ENCODE data around the gene TMUB1. TPM values are rescaled to one million over a fixed set of nuclear protein-coding genes. Genes with fewer than 3 reads are reported as not detected.
A peak's percentile ranks its signal among the peaks of the same experiment; 100 is the strongest.

The TMUB1 gene
- total and polyA plus RNA-seq, 9 of the 15 experiments (the other 6 are each of a cell fraction or from before 2014, with no cell fraction given), result 0.14 to 241 (median 74.1) TPM

GRCh38 chr7:151056666-151057505 is 26.4 kb downstream of the TMUB1 start (continued):
- TF ChIP-seq LCOR (CRISPR knock-in tag; IDR thresholded peaks at IDR 0.05), result 0 out of 2 replicates have a peak, but pooled peaks have one; percentile 62
- TF ChIP-seq HNRNPL (IDR thresholded peaks at IDR 0.05; ENCODE audit: low read depth, low read length), result no peak
- TF ChIP-seq ZNF778 (CRISPR knock-in tag; IDR thresholded peaks at IDR 0.05), result no peak
- TF ChIP-seq NFE2 (IDR thresholded peaks at IDR 0.05; ENCODE audit: low read depth), result no peak
- no peak for TF ChIP-seq ZNF444 (CRISPR knock-in tag; IDR thresholded peaks at IDR 0.05)
- TF ChIP-seq RBBP5 (IDR thresholded peaks at IDR 0.05; ENCODE audit: borderline replicate concordance, insufficient read depth, low read length, poor library complexity, severe bottlenecking), result peak; percentile 8
- TF ChIP-seq HNRNPH1 (optimal IDR thresholded peaks at IDR 0.05; ENCODE audit: low read depth, low read length), result no peak
- TF ChIP-seq FIP1L1 (IDR thresholded peaks at IDR 0.05; ENCODE audit: low read depth, low read length, poor library complexity, severe bottlenecking), result no peak
- no peak for TF ChIP-seq ZNF24 (IDR thresholded peaks at IDR 0.05)
- TF ChIP-seq ZNF316 (IDR thresholded peaks at IDR 0.05), result no peak
- no peak for TF ChIP-seq ERF (CRISPR knock-in tag; IDR thresholded peaks at IDR 0.05)
- TF ChIP-seq, protein P1, sequence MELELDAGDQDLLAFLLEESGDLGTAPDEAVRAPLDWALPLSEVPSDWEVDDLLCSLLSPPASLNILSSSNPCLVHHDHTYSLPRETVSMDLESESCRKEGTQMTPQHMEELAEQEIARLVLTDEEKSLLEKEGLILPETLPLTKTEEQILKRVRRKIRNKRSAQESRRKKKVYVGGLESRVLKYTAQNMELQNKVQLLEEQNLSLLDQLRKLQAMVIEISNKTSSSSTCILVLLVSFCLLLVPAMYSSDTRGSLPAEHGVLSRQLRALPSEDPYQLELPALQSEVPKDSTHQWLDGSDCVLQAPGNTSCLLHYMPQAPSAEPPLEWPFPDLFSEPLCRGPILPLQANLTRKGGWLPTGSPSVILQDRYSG (tag; conservative IDR thresholded peaks at IDR 0.05; ENCODE audit: low read depth), result no peak
- no peak for TF ChIP-seq PHB (CRISPR knock-in tag; IDR thresholded peaks at IDR 0.05)
- TF ChIP-seq ZNF584 (CRISPR knock-in tag; IDR thresholded peaks at IDR 0.05; ENCODE audit: low read depth), result no peak
- TF ChIP-seq, protein P2, sequence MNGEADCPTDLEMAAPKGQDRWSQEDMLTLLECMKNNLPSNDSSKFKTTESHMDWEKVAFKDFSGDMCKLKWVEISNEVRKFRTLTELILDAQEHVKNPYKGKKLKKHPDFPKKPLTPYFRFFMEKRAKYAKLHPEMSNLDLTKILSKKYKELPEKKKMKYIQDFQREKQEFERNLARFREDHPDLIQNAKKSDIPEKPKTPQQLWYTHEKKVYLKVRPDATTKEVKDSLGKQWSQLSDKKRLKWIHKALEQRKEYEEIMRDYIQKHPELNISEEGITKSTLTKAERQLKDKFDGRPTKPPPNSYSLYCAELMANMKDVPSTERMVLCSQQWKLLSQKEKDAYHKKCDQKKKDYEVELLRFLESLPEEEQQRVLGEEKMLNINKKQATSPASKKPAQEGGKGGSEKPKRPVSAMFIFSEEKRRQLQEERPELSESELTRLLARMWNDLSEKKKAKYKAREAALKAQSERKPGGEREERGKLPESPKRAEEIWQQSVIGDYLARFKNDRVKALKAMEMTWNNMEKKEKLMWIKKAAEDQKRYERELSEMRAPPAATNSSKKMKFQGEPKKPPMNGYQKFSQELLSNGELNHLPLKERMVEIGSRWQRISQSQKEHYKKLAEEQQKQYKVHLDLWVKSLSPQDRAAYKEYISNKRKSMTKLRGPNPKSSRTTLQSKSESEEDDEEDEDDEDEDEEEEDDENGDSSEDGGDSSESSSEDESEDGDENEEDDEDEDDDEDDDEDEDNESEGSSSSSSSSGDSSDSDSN (IDR thresholded peaks at IDR 0.05; ENCODE audit: borderline replicate concordance in 1 of 2, low read depth in 2 of 2, low read length in 2 of 2), result 0 out of 4 replicates have a peak, but pooled peaks of 1 of the 2 experiments have one; percentile 24
- TF ChIP-seq ZKSCAN3 (CRISPR knock-in tag; IDR thresholded peaks at IDR 0.05), result no peak
- no peak for TF ChIP-seq ZZZ3 (IDR thresholded peaks at IDR 0.05)
- 0 out of 2 replicates have a peak, but pooled peaks have one; percentile 58 for TF ChIP-seq MIER1 (IDR thresholded peaks at IDR 0.05; ENCODE audit: low read depth)
- no peak for TF ChIP-seq E2F1 (CRISPR knock-in tag; IDR thresholded peaks at IDR 0.05)
- TF ChIP-seq ZFP36 (IDR thresholded peaks at IDR 0.05; ENCODE audit: low read depth, low read length, partially characterized antibody), result no peak
- TF ChIP-seq CBFA2T3 (IDR thresholded peaks at IDR 0.05), result no peak
- TF ChIP-seq ZNF212 (CRISPR knock-in tag; IDR thresholded peaks at IDR 0.05), result no peak
- TF ChIP-seq CBX3 (IDR thresholded peaks at IDR 0.05; ENCODE audit: borderline replicate concordance in 1 of 2, low read length in 2 of 2), result peak in 1 of 2 experiments; percentile 3; a peak in 1 of 3 replicates
- TF ChIP-seq ZNF707 (CRISPR knock-in tag; conservative IDR thresholded peaks at IDR 0.05), result no peak
- peak; percentile 57; the same call in 1 of the 2 replicates for TF ChIP-seq ZNF224 (CRISPR knock-in tag; IDR thresholded peaks at IDR 0.05)
- no peak for TF ChIP-seq HMG20B (CRISPR knock-in tag; IDR thresholded peaks at IDR 0.05)

Data from K562 (cell line).